OCI-LY7 (cell line): ENCODE measurements around the gene FBH1. TPM values are rescaled to one million over a fixed set of nuclear protein-coding genes. Genes with fewer than 3 reads are reported as not detected.

Source experiments
- BruUV-seq: library from RNA; stranded (reverse); fragments of 400-500 nt; replicated peaks from 2 replicates; lab custom pipeline; 2021; lab: Mats Ljungman, UMichigan
- CTCF ChIA-PET: fragments of 300-600 bp; sonication (Branson Sonifier 250); formaldehyde crosslinking; loops from one replicate; lab custom pipeline; 2022; ENCODE audit warnings: antibody characterized with exemption; ENCODE audit not compliant: unreplicated experiment; lab: Charles Lee
- POLR2A ChIA-PET: fragments of 300-600 bp; sonication (Branson Sonifier 250); formaldehyde crosslinking; loops from one replicate; lab custom pipeline; 2022; ENCODE audit warnings: antibody characterized with exemption; lab: Charles Lee
- DNase-seq: peaks from one replicate; pipeline ENCODE4 v3.0.0-alpha.2; 2015; ENCODE audit warnings: low spot score
- H2AFZ ChIP-seq: fragments of 200-600 bp; sonication (generic), shearing (Covaris generic); 2 replicates; pipeline ENCODE4 v1.6.1; 2014; ENCODE audit warnings: mild to moderate bottlenecking, antibody characterized with exemption, low read length, moderate library complexity
- H3K27ac ChIP-seq: fragments of 200-600 bp; sonication (generic); 2 replicates; pipeline ENCODE4 v1.5.1; 2014; ENCODE audit warnings: mixed run types, low read depth, mild to moderate bottlenecking, moderate library complexity, low read length, inconsistent platforms; ENCODE audit not compliant: poor library complexity, severe bottlenecking
- H3K36me3 ChIP-seq: fragments of 200-600 bp; sonication (generic); 2 replicates; pipeline ENCODE4 v1.6.1; 2014; ENCODE audit warnings: mild to moderate bottlenecking, antibody characterized with exemption, low read length, moderate library complexity, mixed read lengths; ENCODE audit not compliant: insufficient read depth
- H3K4me1 ChIP-seq: fragments of 200-600 bp; sonication (generic); 2 replicates; pipeline ENCODE4 v1.5.1; 2014; ENCODE audit warnings: mild to moderate bottlenecking, low read length; ENCODE audit not compliant: insufficient read depth, poor library complexity, severe bottlenecking
- H3K4me2 ChIP-seq: fragments of 200-600 bp; sonication (generic); 2 replicates; pipeline ENCODE4 v1.6.1; 2014; ENCODE audit warnings: mild to moderate bottlenecking, low read length
- H3K4me3 ChIP-seq: fragments of 200-600 bp; sonication (generic); 2 replicates; pipeline ENCODE4 v1.5.1; 2014; ENCODE audit warnings: mild to moderate bottlenecking, low read depth, low read length; ENCODE audit not compliant: poor library complexity, severe bottlenecking
- H3K79me2 ChIP-seq: fragments of 200-600 bp; sonication (generic); 2 replicates; pipeline ENCODE4 v1.6.1; 2016; ENCODE audit warnings: low read depth, mild to moderate bottlenecking, low read length, moderate library complexity, mixed read lengths; ENCODE audit not compliant: insufficient read depth
- H3K9me2 ChIP-seq: fragments of 200-600 bp; sonication (generic); 2 replicates; pipeline ENCODE4 v1.6.1; 2016; ENCODE audit warnings: mild to moderate bottlenecking, low read length, mixed read lengths; ENCODE audit not compliant: insufficient read depth
- H3K9me3 ChIP-seq: fragments of 200-600 bp; sonication (generic); 2 replicates; pipeline ENCODE4 v1.6.1; 2014; ENCODE audit warnings: mild to moderate bottlenecking, mixed run types, low read length, mixed read lengths
- H4K20me1 ChIP-seq: fragments of 200-600 bp; sonication (generic); 2 replicates; pipeline ENCODE4 v1.6.1; 2014; ENCODE audit warnings: mild to moderate bottlenecking, antibody characterized with exemption, low read length, moderate library complexity, mixed read lengths; ENCODE audit not compliant: insufficient read depth
- EZH2phosphoT487 ChIP-seq: fragments of 200-600 bp; sonication (generic); IDR thresholded peaks from 2 replicates; pipeline ENCODE4 v1.6.1; 2018; ENCODE audit warnings: low read depth, borderline replicate concordance, mild to moderate bottlenecking, mixed run types, antibody characterized with exemption, low read length, moderate library complexity, mixed read lengths
- intact Hi-C: fragments of 100-400 bp; cut with micrococcal nuclease; formaldehyde crosslinking; loops from one replicate; pipeline ENCODE4 v1.10.0; 2022; ENCODE audit not compliant: unreplicated experiment
- total RNA-seq, 2 experiments: library from RNA; depleted of rRNA in 1 of 2; stranded (reverse); fragments of >200 nt in 1 of 2; shearing (Covaris generic) in 1 of 2; gene quantifications; 2 replicates each; pipeline ENCODE4 v1.2.3, GENCODE V29; 2014 to 2022
- TF ChIP-seq, protein P1 (sequence below): fragments of 200-600 bp; sonication (generic); conservative IDR thresholded peaks from 2 replicates; pipeline ENCODE4 v1.5.1; 2014; ENCODE audit warnings: mild to moderate bottlenecking, antibody characterized with exemption, low read length, moderate library complexity, mixed read lengths

The FBH1 gene
- total RNA-seq, 2 experiments from 2014 or later = 58.1 to 65.6 TPM

DNA sequence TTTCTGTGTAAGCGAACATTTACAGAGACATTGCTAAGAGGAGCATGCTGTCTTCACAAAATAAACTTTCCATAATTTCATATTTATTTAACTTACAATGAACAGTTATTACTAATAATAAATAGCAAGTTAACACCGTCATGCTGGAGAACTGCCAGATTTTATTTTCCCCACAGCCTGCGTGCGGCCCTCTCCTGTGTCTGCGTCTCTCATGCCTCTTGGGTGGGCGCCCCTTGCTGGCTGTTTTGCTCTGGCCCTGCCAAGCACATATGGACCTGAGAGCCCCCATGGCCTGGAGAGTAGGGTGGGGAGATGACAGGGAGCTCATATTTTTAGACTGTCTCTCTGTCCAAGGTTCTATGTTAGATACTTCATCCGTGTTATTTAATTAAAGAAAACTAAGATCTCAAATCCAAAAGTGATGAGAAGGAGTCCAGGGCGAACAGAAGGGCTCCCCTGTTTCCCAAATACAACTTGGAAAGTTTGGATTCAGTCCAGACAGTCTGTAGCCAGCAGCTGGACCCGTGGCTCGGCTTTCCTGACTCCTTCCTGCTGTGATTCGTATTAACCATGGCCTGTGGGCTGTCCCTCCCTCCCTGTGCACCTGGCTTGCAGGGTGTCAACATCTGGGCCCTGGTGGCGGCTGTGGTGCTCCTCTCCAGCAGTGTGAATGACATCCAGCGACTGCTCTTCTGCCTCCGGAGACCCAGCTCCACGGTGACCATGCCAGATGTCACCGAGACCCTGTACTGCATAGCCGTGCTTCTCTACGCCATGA, 20.5 kb downstream of the FBH1 start:
- no peaks in the 10 kb centered on the region for H3K4me1 ChIP-seq
- CTCF ChIA-PET = no interaction called here
- no peaks in the 10 kb centered on the region for H4K20me1 ChIP-seq
- H3K4me2 ChIP-seq = no peak overlapping the region
- peaks cover 75% of the 10 kb centered on the region for H3K36me3 ChIP-seq
- TF ChIP-seq, protein P1, sequence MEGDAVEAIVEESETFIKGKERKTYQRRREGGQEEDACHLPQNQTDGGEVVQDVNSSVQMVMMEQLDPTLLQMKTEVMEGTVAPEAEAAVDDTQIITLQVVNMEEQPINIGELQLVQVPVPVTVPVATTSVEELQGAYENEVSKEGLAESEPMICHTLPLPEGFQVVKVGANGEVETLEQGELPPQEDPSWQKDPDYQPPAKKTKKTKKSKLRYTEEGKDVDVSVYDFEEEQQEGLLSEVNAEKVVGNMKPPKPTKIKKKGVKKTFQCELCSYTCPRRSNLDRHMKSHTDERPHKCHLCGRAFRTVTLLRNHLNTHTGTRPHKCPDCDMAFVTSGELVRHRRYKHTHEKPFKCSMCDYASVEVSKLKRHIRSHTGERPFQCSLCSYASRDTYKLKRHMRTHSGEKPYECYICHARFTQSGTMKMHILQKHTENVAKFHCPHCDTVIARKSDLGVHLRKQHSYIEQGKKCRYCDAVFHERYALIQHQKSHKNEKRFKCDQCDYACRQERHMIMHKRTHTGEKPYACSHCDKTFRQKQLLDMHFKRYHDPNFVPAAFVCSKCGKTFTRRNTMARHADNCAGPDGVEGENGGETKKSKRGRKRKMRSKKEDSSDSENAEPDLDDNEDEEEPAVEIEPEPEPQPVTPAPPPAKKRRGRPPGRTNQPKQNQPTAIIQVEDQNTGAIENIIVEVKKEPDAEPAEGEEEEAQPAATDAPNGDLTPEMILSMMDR = no peak
- no peak for TF ChIP-seq EZH2phosphoT487
- no peak for DNase-seq
- BruUV-seq = no TSS peak
- H3K9me3 ChIP-seq = no peaks in the 10 kb centered on the region
- no peaks in the 10 kb centered on the region for H3K79me2 ChIP-seq
- no peak overlapping the region for H3K4me3 ChIP-seq
- no peak overlapping the region for H3K27ac ChIP-seq
- POLR2A ChIA-PET = no interaction called here
- intact Hi-C loops = no loop called here
- H2AFZ ChIP-seq = no peak overlapping the region
- no peaks in the 10 kb centered on the region for H3K9me2 ChIP-seq

- intact Hi-C loops = no loop called here
- Histone ChIP-seq H3K4me2 (no peak overlapping the region), H3K9me3 (no peaks in the 10 kb centered on the region), H3K79me2 (no peaks in the 10 kb centered on the region), H3K36me3 (peaks cover 75% of the 10 kb centered on the region), H3K4me3 (no peak overlapping the region), H3K4me1 (no peaks in the 10 kb centered on the region), H4K20me1 (no peaks in the 10 kb centered on the region), H3K9me2 (no peaks in the 10 kb centered on the region), H2AFZ (no peak overlapping the region), H3K27ac (no peak overlapping the region)
- ChIA-PET CTCF (no interaction called here), POLR2A (no interaction called here)
- BruUV-seq = no TSS peak
- TF ChIP-seq, protein P1 = no peak
- no peak for TF ChIP-seq EZH2phosphoT487
- DNase-seq = no peak
These were observed 21.6 kb downstream of the FBH1 start for GRCh38 chr10:5911670-5912069.

DNA sequence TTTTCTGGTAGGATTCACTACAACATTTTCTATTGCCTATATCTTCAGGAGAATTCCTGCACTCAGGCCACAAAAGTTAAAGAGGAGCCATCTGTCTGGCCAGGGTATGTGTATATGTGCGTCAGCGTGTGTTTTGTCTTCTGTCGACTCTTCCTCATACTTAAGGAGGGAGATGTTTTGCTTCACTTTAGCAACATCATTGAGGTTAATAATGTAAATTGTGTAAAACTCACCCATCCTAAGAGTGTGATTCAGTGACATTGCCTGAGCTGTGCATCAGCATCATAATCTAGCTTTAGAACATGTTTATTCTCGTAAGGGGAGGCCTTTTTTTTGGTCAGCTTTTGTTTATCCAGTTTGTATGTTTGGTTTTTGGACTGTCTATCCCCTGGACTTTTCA, 23.7 kb downstream of the FBH1 start:
- Histone ChIP-seq H3K4me2 (no peak overlapping the region), H3K9me3 (no peaks in the 10 kb centered on the region), H2AFZ (no peak overlapping the region), H4K20me1 (no peaks in the 10 kb centered on the region), H3K4me3 (no peak overlapping the region), H3K27ac (no peak overlapping the region), H3K36me3 (peaks cover 90% of the 10 kb centered on the region), H3K9me2 (no peaks in the 10 kb centered on the region), H3K79me2 (no peaks in the 10 kb centered on the region), H3K4me1 (no peaks in the 10 kb centered on the region)
- TF ChIP-seq, protein P1 = no peak
- TF ChIP-seq EZH2phosphoT487 = no peak
- DNase-seq = no peak
- no TSS peak for BruUV-seq
- ChIA-PET POLR2A (no interaction called here), CTCF (interaction anchor here (0.5 kb wide), 1 partner anchor 491 kb away, joined by 3 read pairs; no protein-coding TSS in a partner anchor)
- intact Hi-C loops = no loop called here
